ENCODE data around the gene DMWD. TPM values are rescaled to one million over a fixed set of nuclear protein-coding genes. Genes with fewer than 3 reads are reported as not detected.

The DMWD gene
- total and polyA plus RNA-seq, 2 of the 13 experiments (the other 11 are each of a cell fraction or from before 2014, with no cell fraction given), result 10.3 to 14.9 TPM

DNA sequence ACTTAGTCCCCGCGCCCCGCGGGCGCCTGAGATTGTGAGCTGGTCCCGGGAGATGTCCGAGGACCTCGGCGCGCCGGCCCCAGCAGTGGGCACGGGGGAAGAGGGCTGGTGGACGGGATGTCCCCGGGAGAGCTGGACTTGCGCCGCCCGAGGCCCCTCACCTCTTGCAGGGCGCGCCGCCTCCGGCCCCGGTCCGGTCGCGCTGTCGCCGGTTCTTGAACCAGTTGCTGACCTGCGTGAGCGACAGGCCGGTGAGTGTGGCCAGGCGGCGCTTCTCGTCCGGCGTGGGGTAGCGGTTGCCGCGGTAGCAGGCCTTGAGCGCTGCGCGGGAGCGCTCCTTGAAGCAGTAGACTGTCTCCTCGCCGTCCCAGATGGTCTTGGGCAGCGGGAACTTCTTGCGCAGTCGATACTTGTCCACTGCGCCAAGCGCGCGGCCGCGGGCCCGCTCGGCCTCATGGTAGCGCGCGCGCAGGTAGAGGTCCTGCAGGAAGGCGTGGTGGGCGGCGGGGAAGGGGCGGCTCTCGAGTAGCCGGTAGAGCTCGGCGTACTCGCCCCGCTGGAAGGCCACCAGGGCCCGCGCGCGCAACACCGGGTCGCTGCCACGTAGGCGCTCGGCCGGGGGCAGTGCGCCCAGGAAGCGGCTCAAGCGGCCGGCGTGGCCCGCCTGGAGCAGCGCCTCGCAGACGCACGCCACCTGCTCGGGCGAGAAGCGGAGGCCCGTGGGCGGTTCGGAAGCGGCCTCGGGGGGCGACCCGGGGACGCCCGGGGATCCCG is 24.6 kb downstream of the DMWD start (continued):
- TF ChIP-seq, protein P1, sequence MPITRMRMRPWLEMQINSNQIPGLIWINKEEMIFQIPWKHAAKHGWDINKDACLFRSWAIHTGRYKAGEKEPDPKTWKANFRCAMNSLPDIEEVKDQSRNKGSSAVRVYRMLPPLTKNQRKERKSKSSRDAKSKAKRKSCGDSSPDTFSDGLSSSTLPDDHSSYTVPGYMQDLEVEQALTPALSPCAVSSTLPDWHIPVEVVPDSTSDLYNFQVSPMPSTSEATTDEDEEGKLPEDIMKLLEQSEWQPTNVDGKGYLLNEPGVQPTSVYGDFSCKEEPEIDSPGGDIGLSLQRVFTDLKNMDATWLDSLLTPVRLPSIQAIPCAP (CRISPR knock-in tag; IDR thresholded peaks at IDR 0.05; ENCODE audit: low read depth), result no peak
- TF ChIP-seq ZNF577 (CRISPR knock-in tag; IDR thresholded peaks at IDR 0.05; ENCODE audit: borderline replicate concordance, low read depth), result no peak
- no peak for TF ChIP-seq KDM1A (CRISPR knock-in tag; IDR thresholded peaks at IDR 0.05)
- TF ChIP-seq FOSL1 (CRISPR knock-in tag; IDR thresholded peaks at IDR 0.05; ENCODE audit: borderline replicate concordance), result no peak
- peak; percentile 12 for TF ChIP-seq ZNF883 (CRISPR knock-in tag; IDR thresholded peaks at IDR 0.05; ENCODE audit: not compliant biosample characterization)
- no peak for TF ChIP-seq ZNF557 (CRISPR knock-in tag; IDR thresholded peaks at IDR 0.05)
- TF ChIP-seq, protein P2, sequence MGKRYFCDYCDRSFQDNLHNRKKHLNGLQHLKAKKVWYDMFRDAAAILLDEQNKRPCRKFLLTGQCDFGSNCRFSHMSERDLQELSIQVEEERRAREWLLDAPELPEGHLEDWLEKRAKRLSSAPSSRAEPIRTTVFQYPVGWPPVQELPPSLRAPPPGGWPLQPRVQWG (CRISPR knock-in tag; IDR thresholded peaks at IDR 0.05; ENCODE audit: borderline replicate concordance, low read depth), result no peak
- no peak for TF ChIP-seq PCBP1 (IDR thresholded peaks at IDR 0.05; ENCODE audit: borderline replicate concordance, low read depth, low read length)
- TF ChIP-seq RFX5 (IDR thresholded peaks at IDR 0.05; ENCODE audit: low read depth, low read length), result no peak
- TF ChIP-seq KDM2A (CRISPR knock-in tag; IDR thresholded peaks at IDR 0.05; ENCODE audit: borderline replicate concordance, low read depth), result peak; percentile 86
- TF ChIP-seq, protein P3, sequence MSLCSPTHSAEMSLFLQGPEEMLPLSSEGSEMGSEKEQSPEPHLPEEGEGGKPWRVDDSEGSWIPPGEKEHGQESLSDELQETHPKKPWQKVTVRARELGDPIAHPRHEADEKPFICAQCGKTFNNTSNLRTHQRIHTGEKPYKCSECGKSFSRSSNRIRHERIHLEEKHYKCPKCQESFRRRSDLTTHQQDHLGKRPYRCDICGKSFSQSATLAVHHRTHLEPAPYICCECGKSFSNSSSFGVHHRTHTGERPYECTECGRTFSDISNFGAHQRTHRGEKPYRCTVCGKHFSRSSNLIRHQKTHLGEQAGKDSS (CRISPR knock-in tag; IDR thresholded peaks at IDR 0.05; ENCODE audit: borderline replicate concordance, low read depth), result no peak
- no peak for TF ChIP-seq ZNF460 (CRISPR knock-in tag; IDR thresholded peaks at IDR 0.05; ENCODE audit: borderline replicate concordance)
- TF ChIP-seq ZNF10 (CRISPR knock-in tag; IDR thresholded peaks at IDR 0.05; ENCODE audit: borderline replicate concordance, low read depth), result no peak
- no peak for TF ChIP-seq ZSCAN29 (CRISPR knock-in tag; conservative IDR thresholded peaks at IDR 0.05)
- no peak for TF ChIP-seq FOXA3 (CRISPR knock-in tag; IDR thresholded peaks at IDR 0.05)
- TF ChIP-seq PAX8 (CRISPR knock-in tag; IDR thresholded peaks at IDR 0.05; ENCODE audit: borderline replicate concordance), result no peak
- 0 out of 2 replicates have a peak, but pooled peaks have one; percentile 33 for TF ChIP-seq ZSCAN30 (CRISPR knock-in tag; IDR thresholded peaks at IDR 0.05)
- no peak for TF ChIP-seq PLRG1 (conservative IDR thresholded peaks at IDR 0.05)
- 0 out of 2 replicates have a peak, but pooled peaks have one; percentile 18 for TF ChIP-seq FOXC1 (CRISPR knock-in tag; IDR thresholded peaks at IDR 0.05; ENCODE audit: borderline replicate concordance)
- TF ChIP-seq, protein P4, sequence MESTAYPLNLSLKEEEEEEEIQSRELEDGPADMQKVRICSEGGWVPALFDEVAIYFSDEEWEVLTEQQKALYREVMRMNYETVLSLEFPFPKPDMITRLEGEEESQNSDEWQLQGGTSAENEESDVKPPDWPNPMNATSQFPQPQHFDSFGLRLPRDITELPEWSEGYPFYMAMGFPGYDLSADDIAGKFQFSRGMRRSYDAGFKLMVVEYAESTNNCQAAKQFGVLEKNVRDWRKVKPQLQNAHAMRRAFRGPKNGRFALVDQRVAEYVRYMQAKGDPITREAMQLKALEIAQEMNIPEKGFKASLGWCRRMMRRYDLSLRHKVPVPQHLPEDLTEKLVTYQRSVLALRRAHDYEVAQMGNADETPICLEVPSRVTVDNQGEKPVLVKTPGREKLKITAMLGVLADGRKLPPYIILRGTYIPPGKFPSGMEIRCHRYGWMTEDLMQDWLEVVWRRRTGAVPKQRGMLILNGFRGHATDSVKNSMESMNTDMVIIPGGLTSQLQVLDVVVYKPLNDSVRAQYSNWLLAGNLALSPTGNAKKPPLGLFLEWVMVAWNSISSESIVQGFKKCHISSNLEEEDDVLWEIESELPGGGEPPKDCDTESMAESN (CRISPR knock-in tag; conservative IDR thresholded peaks at IDR 0.05), result peak; percentile 75
- 0 out of 2 replicates have a peak, but pooled peaks have one; percentile 1 for TF ChIP-seq SIN3A (IDR thresholded peaks at IDR 0.05; ENCODE audit: borderline replicate concordance, low read depth, low read length)
- TF ChIP-seq, protein P5, sequence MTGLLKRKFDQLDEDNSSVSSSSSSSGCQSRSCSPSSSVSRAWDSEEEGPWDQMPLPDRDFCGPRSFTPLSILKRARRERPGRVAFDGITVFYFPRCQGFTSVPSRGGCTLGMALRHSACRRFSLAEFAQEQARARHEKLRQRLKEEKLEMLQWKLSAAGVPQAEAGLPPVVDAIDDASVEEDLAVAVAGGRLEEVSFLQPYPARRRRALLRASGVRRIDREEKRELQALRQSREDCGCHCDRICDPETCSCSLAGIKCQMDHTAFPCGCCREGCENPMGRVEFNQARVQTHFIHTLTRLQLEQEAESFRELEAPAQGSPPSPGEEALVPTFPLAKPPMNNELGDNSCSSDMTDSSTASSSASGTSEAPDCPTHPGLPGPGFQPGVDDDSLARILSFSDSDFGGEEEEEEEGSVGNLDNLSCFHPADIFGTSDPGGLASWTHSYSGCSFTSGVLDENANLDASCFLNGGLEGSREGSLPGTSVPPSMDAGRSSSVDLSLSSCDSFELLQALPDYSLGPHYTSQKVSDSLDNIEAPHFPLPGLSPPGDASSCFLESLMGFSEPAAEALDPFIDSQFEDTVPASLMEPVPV (CRISPR knock-in tag; IDR thresholded peaks at IDR 0.05), result peak; percentile 80; the same call in 1 of the 2 replicates
- TF ChIP-seq ELF4 (CRISPR knock-in tag; IDR thresholded peaks at IDR 0.05; ENCODE audit: borderline replicate concordance), result no peak
- TF ChIP-seq MED13 (CRISPR knock-in tag; IDR thresholded peaks at IDR 0.05), result no peak
